Measurements from ENCODE around the gene TAC4. TPM values are rescaled to one million over a fixed set of nuclear protein-coding genes. Genes with fewer than 3 reads are reported as not detected.

The TAC4 gene
- total and polyA plus RNA-seq, 2 of the 13 experiments (the other 11 are each of a cell fraction or from before 2014, with no cell fraction given), result not detected

DNA sequence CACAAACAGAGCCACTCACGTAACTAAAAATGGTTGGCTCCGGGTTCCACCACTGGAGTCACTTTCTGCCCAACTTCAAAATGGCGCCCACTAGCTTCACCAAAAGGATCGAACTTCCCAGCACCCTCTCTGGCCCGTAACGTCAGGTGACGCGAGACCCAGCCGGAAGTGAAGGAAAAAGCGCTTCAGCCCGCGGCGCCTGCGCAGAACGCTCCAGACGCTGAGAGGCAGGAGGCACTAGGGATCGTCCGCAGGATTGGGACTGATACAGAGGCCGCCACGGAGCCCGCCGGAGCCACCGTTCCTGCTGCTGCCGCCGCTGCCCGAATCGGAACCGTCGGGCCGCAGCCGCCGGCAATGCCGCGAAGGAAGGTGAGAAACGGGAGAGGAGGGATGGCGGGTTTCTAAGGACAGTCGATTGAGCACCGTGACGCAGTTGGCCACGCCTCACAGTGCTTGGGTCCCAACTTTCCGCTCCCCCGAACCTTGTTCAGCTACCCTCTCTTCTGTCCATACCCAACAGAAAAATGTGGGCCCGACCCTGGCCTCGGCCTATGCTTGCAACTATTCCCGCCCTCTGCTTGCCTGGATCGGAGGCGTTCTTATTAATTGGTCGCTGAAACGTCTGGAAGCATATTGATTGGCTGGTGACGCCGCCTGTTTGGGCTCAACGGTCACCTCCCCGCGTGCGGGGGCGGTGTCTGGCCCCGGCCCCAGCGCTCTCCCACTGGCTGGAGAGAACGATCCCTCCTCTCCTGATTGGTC lies 59.2 kb downstream of the TAC4 start, which contains the start of gene KAT7 (continued):
- TF ChIP-seq, protein P1, sequence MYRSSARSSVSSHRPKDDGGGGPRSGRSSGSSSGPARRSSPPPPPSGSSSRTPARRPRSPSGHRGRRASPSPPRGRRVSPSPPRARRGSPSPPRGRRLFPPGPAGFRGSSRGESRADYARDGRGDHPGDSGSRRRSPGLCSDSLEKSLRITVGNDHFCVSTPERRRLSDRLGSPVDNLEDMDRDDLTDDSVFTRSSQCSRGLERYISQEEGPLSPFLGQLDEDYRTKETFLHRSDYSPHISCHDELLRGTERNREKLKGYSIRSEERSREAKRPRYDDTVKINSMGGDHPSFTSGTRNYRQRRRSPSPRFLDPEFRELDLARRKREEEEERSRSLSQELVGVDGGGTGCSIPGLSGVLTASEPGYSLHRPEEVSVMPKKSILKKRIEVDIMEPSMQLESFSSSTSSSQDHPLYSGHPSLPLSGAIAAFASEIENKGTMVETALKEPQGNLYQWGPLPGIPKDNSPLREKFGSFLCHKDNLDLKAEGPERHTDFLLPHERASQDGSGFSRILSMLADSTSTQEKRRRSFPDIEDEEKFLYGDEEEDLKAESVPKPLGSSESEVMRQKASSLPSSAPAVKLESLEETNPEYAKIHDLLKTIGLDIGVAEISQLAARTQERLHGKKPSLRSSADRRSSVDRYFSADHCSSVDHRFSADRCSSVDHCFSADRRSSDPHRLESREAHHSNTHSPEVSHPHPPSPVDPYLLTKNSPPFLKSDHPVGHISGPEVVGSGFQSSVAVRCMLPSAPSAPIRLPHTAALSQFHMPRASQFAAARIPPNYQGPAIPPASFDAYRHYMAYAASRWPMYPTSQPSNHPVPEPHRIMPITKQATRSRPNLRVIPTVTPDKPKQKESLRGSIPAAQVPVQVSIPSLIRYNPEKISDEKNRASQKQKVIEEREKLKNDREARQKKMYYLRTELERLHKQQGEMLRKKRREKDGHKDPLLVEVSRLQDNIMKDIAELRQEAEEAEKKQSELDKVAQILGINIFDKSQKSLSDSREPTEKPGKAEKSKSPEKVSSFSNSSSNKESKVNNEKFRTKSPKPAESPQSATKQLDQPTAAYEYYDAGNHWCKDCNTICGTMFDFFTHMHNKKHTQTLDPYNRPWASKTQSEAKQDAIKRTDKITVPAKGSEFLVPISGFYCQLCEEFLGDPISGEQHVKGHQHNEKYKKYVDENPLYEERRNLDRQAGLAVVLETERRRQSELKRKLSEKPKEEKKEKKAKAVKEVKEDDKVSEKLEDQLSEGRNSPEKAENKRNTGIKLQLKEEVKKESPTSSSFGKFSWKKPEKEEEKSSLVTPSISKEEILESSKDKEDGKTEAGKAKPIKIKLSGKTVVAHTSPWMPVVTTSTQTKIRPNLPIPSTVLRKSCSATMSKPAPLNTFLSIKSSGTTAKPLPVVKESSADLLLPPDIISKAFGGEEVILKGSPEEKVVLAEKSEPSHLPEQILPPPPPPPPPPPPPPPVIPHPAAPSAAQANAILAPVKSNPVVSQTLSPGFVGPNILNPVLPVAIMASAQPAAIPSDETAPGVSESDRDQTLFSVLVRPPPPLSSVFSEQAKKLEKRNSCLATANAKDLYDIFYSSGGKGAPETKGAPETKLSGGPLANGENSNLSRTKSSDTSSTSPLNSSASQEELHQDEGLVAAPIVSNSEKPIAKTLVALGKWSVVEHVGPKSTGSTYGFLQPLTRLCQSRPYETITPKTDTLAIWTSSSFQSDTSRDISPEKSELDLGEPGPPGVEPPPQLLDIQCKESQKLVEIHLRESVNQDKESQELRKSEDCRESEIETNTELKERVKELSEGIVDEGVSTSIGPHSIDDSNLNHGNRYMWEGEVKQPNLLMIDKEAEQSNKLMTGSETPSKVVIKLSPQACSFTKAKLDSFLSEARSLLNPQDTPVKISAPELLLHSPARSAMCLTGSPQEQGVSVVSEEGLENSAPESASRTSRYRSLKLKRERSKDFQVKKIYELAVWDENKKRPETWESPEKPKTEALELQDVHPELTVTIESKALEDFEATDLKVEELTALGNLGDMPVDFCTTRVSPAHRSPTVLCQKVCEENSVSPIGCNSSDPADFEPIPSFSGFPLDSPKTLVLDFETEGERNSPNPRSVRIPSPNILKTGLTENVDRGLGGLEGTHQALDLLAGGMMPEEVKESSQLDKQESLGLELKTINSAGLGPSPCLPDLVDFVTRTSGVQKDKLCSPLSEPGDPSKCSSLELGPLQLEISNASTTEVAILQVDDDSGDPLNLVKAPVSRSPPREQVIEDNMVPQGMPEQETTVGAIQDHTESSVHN (CRISPR knock-in tag; IDR thresholded peaks at IDR 0.05), result 0 out of 2 replicates have a peak, but pooled peaks have one; percentile 16
- TF ChIP-seq IRF2 (CRISPR knock-in tag; IDR thresholded peaks at IDR 0.05) (peak; percentile 94), SMARCC2 (IDR thresholded peaks at IDR 0.05) (no peak), ARHGAP35 (CRISPR knock-in tag; IDR thresholded peaks at IDR 0.05; ENCODE audit: borderline replicate concordance) (peak; percentile 92; the same call in 1 of the 2 replicates), ZNF350 (CRISPR knock-in tag; IDR thresholded peaks at IDR 0.05; ENCODE audit: borderline replicate concordance, low read depth) (peak; percentile 94), TBP (CRISPR knock-in tag; IDR thresholded peaks at IDR 0.05) (no peak; the same call in 1 of the 2 replicates), ZNF607 (CRISPR knock-in tag; IDR thresholded peaks at IDR 0.05; ENCODE audit: borderline replicate concordance) (peak; percentile 91), GTF2F1 (IDR thresholded peaks at IDR 0.05; ENCODE audit: low read length) (peak; percentile 35; the same call in 1 of the 2 replicates), ZSCAN22 (CRISPR knock-in tag; IDR thresholded peaks at IDR 0.05) (no peak; the same call in 1 of the 2 replicates), JUN (CRISPR knock-in tag; IDR thresholded peaks at IDR 0.05) (no peak; the same call in 1 of the 2 replicates), ZNF652 (CRISPR knock-in tag; IDR thresholded peaks at IDR 0.05; ENCODE audit: borderline replicate concordance, low read depth) (no peak; the same call in 1 of the 2 replicates), CBFB (CRISPR knock-in tag; IDR thresholded peaks at IDR 0.05) (peak; percentile 54; the same call in 1 of the 2 replicates), ATF7-NPFF (CRISPR knock-in tag; IDR thresholded peaks at IDR 0.05; ENCODE audit: low read depth) (peak; percentile 95), ZNF33A (CRISPR knock-in tag; IDR thresholded peaks at IDR 0.05; ENCODE audit: borderline replicate concordance) (no peak), SP1 (IDR thresholded peaks at IDR 0.05) (peak; percentile 46; the same call in 1 of the 2 replicates), SP1 (CRISPR knock-in tag; IDR thresholded peaks at IDR 0.05) (peak; percentile 95), KLF11 (CRISPR knock-in tag; IDR thresholded peaks at IDR 0.05) (peak; percentile 87)
- TF ChIP-seq, protein P2, sequence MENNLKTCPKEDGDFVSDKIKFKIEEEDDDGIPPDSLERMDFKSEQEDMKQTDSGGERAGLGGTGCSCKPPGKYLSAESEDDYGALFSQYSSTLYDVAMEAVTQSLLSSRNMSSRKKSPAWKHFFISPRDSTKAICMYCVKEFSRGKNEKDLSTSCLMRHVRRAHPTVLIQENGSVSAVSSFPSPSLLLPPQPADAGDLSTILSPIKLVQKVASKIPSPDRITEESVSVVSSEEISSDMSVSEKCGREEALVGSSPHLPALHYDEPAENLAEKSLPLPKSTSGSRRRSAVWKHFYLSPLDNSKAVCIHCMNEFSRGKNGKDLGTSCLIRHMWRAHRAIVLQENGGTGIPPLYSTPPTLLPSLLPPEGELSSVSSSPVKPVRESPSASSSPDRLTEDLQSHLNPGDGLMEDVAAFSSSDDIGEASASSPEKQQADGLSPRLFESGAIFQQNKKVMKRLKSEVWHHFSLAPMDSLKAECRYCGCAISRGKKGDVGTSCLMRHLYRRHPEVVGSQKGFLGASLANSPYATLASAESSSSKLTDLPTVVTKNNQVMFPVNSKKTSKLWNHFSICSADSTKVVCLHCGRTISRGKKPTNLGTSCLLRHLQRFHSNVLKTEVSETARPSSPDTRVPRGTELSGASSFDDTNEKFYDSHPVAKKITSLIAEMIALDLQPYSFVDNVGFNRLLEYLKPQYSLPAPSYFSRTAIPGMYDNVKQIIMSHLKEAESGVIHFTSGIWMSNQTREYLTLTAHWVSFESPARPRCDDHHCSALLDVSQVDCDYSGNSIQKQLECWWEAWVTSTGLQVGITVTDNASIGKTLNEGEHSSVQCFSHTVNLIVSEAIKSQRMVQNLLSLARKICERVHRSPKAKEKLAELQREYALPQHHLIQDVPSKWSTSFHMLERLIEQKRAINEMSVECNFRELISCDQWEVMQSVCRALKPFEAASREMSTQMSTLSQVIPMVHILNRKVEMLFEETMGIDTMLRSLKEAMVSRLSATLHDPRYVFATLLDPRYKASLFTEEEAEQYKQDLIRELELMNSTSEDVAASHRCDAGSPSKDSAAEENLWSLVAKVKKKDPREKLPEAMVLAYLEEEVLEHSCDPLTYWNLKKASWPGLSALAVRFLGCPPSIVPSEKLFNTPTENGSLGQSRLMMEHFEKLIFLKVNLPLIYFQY (CRISPR knock-in tag; IDR thresholded peaks at IDR 0.05; ENCODE audit: borderline replicate concordance), result peak; percentile 79

Data from HepG2 (cell line).